Prostate gland (tissue), 2 donors: ENCODE measurements around the gene SLC38A5. TPM values are rescaled to one million over a fixed set of nuclear protein-coding genes. Genes with fewer than 3 reads are reported as not detected.

Source experiments
- DNase-seq: peaks from one replicate; pipeline ENCODE4 v3.0.0-alpha.2; 2019; ENCODE audit warnings: low spot score
- H3K27ac ChIP-seq, 2 donors: fragments of 200-600 bp; sonication (generic); 2 replicates each; pipeline ENCODE4 v1.5.1; 2017 to 2019
- H3K27me3 ChIP-seq: fragments of 200-600 bp; sonication (generic); replicated peaks from 2 replicates; pipeline ENCODE4 v1.5.1; 2019; ENCODE audit not compliant: insufficient read depth
- H3K36me3 ChIP-seq, 2 donors: fragments of 200-600 bp; sonication (generic); 1 replicate in 1 of 2; 2 replicates in 1 of 2; pipeline versions ENCODE4 v1.5.1 to v1.8.1; 2017 to 2019
- H3K4me1 ChIP-seq: fragments of 200-600 bp; sonication (generic); replicated peaks from 2 replicates; pipeline ENCODE4 v1.5.1; 2019
- H3K4me3 ChIP-seq, 2 donors: fragments of 200-600 bp; sonication (generic); 2 replicates each; pipeline ENCODE4 v1.5.1; 2017 to 2019
- H3K9me3 ChIP-seq: fragments of 200-600 bp; sonication (generic); 2 replicates; pipeline ENCODE4 v1.5.1; 2017
- POLR2A ChIP-seq: fragments of 450-650 bp; IDR thresholded peaks from one replicate; pipeline ENCODE4 v1.6.1; 2016; ENCODE audit warnings: antibody characterized with exemption, mild to moderate bottlenecking
- POLR2AphosphoS5 ChIP-seq: sonication (generic); formaldehyde crosslinking; IDR thresholded peaks from one replicate; pipeline ENCODE4 v1.6.1; 2017; ENCODE audit warnings: antibody characterized with exemption
- WGBS: methylation state at CpG from one replicate; pipeline ENCODE4 v1.1.5; 2018; 5-methylcytosine and 5-hydroxymethylcytosine counted together
- intact Hi-C: fragments of 100-400 bp; cut with DNase I; formaldehyde crosslinking; loops from one replicate; pipeline ENCODE4 v1.14.2; 2022
- total RNA-seq, 2 donors: library from RNA; depleted of rRNA; stranded (reverse); fragments of >200 nt; gene quantifications; one replicate each; pipeline ENCODE4 v1.1.0, GENCODE V29; 2016
- TF ChIP-seq, protein P1 (sequence below), 4 experiments: fragments of 200-600 bp in 2 of 4; fragments of 450-650 bp in 2 of 4; sonication (generic) in 2 of 4; IDR thresholded peaks; 1 replicate in 3 of 4; 2 replicates in 1 of 4; pipeline ENCODE4 v1.5.1; 2016 to 2019; ENCODE audit warnings: antibody characterized with exemption in 4 of 4, mild to moderate bottlenecking in 2 of 4, moderate library complexity in 2 of 4

Gene SLC38A5
- total RNA-seq, 2 donors from 2014 or later = 3.0 to 6.2 TPM

DNA sequence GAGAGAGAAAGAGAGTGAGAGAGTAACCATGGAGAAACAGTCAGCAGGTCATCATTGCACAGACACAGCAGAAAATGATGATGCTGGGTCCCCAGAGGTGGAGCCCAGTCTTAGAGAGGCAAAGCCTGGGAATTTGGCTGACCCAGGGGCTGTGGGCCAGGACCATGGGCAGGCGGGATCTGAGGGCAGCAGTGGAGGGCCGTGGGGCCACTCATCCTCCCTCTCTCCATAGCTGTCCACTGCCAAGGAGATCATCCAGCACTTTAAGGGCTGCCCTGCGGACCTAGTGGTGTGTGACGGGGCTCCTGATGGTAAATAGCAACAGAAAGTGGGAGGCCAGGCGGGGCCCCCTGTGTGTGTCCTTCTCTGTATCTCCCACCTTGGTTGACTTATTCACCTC is 8.7 kb upstream of the SLC38A5 start:
- Histone ChIP-seq H3K27ac (no peak overlapping the region), H3K4me1 (no peaks in the 10 kb centered on the region), H3K9me3 (no peaks in the 10 kb centered on the region), H3K27me3 (no peaks in the 10 kb centered on the region), H3K36me3 (no peaks in the 10 kb centered on the region), H3K4me3 (no peak overlapping the region)
- TF ChIP-seq, protein P1, sequence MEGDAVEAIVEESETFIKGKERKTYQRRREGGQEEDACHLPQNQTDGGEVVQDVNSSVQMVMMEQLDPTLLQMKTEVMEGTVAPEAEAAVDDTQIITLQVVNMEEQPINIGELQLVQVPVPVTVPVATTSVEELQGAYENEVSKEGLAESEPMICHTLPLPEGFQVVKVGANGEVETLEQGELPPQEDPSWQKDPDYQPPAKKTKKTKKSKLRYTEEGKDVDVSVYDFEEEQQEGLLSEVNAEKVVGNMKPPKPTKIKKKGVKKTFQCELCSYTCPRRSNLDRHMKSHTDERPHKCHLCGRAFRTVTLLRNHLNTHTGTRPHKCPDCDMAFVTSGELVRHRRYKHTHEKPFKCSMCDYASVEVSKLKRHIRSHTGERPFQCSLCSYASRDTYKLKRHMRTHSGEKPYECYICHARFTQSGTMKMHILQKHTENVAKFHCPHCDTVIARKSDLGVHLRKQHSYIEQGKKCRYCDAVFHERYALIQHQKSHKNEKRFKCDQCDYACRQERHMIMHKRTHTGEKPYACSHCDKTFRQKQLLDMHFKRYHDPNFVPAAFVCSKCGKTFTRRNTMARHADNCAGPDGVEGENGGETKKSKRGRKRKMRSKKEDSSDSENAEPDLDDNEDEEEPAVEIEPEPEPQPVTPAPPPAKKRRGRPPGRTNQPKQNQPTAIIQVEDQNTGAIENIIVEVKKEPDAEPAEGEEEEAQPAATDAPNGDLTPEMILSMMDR (IDR thresholded peaks at IDR 0.05) = no peak
- TF ChIP-seq POLR2AphosphoS5 (no peak), POLR2A (no peak)
- no peak for DNase-seq
- intact Hi-C loops = no loop called here
- WGBS = 90% methylated on average over 5 of the region's 5 CpGs

DNA sequence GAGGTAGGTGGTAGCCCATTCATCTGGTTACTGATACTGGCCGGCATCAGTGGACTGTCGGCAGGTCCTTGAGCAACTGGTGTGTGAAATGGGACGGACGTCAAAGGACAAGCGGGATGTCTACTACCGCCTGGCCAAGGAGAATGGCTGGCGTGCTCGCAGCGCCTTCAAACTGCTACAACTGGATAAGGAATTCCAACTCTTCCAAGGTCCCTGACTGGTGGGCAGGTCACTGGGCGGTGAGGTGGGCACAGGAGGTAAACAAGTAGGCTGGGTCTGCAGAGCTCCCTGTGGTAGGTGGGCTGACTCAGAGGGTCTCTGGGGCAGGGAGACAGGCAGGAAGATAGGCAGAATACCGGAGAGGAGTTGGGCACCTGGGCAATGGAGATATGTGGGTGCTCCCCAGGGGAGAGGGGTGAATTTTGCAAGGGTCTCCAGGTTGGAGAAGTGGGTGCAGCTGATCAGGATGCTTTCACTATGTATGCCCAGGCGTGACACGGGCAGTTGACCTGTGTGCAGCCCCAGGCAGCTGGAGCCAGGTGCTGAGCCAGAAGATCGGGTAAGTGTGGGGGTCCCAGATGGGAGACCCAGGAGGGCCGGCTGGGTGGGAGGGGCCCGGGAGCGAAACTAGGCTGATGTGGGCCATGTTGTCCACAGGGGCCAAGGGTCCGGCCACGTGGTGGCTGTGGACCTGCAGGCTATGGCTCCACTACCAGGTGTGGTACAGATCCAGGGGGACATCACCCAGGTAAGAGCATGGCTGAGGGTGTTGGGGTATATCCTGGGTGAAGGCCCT is 8.1 kb upstream of the SLC38A5 start:
- DNase-seq = no peak
- H3K9me3 ChIP-seq = no peaks in the 10 kb centered on the region
- 94% methylated on average over 16 of the region's 19 CpGs for WGBS
- no peaks in the 10 kb centered on the region for H3K27me3 ChIP-seq
- no peaks in the 10 kb centered on the region for H3K36me3 ChIP-seq
- TF ChIP-seq POLR2AphosphoS5 (no peak), POLR2A (no peak)
- TF ChIP-seq, protein P1 (IDR thresholded peaks at IDR 0.05) = no peak
- H3K27ac ChIP-seq = no peak overlapping the region
- no peaks in the 10 kb centered on the region for H3K4me1 ChIP-seq
- no peak overlapping the region for H3K4me3 ChIP-seq
- intact Hi-C loops = no loop called here

DNA sequence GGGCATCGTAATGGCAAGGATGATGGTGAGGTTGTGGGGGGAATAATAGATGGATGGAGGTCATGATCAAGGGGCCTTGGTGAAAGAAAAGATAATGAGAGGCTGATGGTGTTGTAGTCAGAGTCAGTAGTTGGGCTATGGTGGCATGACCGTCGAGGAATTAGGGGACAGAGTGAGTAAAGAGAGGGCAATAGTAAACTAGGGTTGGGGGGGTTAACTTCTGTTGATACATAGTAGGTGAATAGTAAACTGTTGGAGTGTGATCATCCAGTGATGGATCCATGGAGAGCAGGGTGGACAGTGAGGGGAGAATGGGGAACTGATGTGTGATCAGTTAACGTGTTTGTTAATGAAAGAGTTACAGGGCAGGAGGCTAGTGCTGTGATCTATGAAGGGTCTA is 6.9 kb upstream of the SLC38A5 start:
- no peak overlapping the region for H3K27ac ChIP-seq
- WGBS = 60% methylated on average over 4 of the region's 4 CpGs
- H3K4me3 ChIP-seq = peak overlapping the region; percentile 52 to 56
- no peaks in the 10 kb centered on the region for H3K4me1 ChIP-seq
- no peaks in the 10 kb centered on the region for H3K9me3 ChIP-seq
- no peaks in the 10 kb centered on the region for H3K27me3 ChIP-seq
- DNase-seq = no peak
- no peaks in the 10 kb centered on the region for H3K36me3 ChIP-seq
- intact Hi-C loops = no loop called here
- TF ChIP-seq POLR2A (no peak), POLR2AphosphoS5 (no peak)
- TF ChIP-seq, protein P1 (IDR thresholded peaks at IDR 0.05) = no peak

DNA sequence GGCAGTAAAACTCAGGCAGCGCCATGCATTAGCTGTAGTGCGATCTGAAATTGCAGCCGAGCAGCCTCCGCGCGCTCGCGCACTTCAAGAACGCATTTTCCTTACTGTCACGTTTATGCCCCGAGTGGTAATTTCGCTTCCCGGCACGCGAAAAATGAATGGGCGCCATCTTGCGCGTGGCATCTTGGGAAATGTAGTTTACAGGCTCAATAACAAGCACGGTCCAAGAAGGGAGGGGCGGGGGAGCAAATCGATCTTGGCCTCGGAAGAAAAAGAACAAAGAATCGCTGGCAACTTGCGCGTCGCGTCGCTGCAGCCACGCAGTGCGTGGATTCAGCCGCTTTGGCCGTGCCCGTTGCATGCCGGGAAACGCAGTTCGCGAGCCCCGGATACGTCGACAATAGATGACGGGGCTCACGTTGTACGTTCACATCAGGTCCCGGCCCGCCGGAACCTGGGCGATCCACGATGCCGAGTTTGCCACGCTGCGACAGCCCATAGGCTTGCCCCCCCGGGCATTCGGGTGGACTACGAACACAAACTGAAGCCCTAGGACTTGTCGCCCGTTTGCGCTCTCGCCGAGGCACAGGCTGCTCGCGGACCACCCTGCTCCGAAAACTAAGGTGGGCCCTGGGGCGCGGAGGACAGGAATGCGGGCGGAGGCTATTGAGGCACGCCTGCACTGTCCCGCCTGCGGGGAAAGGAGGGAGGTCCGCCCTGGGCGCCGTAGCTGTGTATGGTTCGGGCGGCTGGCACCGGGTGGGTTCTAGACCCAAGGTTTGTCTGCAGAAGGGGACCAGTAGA is 5.9 kb upstream of the SLC38A5 start, which contains the start of gene FTSJ1:
Gene FTSJ1 (plus strand): TSS at position 426 of the 804 bp plus-strand sequence. CDS start 1,849 bp downstream, outside the sequence.
- intact Hi-C loops = no loop called here
- peak; percentile 78 for DNase-seq
- peak; percentile 87 for TF ChIP-seq POLR2AphosphoS5
- TF ChIP-seq, protein P1 (IDR thresholded peaks at IDR 0.05) = no peak
- peak; percentile 19 for TF ChIP-seq POLR2A
- Histone ChIP-seq H3K36me3 (no peaks in the 10 kb centered on the region), H3K4me3 (peak within 1 kb of the TSS; percentile 52 to 56), H3K4me1 (no peaks in the 10 kb centered on the region), H3K27me3 (no peaks in the 10 kb centered on the region), H3K27ac (peak within 1 kb of the TSS; percentile 60 to 72), H3K9me3 (no peaks in the 10 kb centered on the region)
- under 1% methylated on average over 42 of the region's 75 CpGs for WGBS
